GM18499 (cell line): ENCODE results near the gene ADAMTSL3.
"Not testable (repeated sequence)": the region's sequence is repeated elsewhere in the genome, so short reads cannot be mapped to it uniquely, and the experiment has no call there.

ENCODE experiments used
- ATAC-seq: cut with Tn5 transposase; IDR thresholded peaks from one replicate; pipeline ENCODE4 v1.9.1; 2021; ENCODE audit warnings: moderate number of reproducible peaks; ENCODE audit not compliant: insufficient read depth, unreplicated experiment

Gene ADAMTSL3

GRCh38 chr15:83998486-83998885 lies 344.6 kb downstream of the ADAMTSL3 start:
- ATAC-seq, result no peak

- no peak for ATAC-seq
Observed at GRCh38 chr15:83999396-84000135, 345.6 kb downstream of the ADAMTSL3 start.

GRCh38 chr15:84001037-84001436 lies 347.1 kb downstream of the ADAMTSL3 start:
- ATAC-seq, result no peak

- ATAC-seq, result no peak
Observed at GRCh38 chr15:84001655-84002054, 347.7 kb downstream of the ADAMTSL3 start.

GRCh38 chr15:84003791-84004503 lies 350.0 kb downstream of the ADAMTSL3 start:
- ATAC-seq, result no peak

- ATAC-seq, result no peak
Observed at GRCh38 chr15:84006421-84006820, 352.5 kb downstream of the ADAMTSL3 start.

GRCh38 chr15:84009616-84010015 lies 355.7 kb downstream of the ADAMTSL3 start:
- ATAC-seq, result no peak

- ATAC-seq, result no peak
Observed at GRCh38 chr15:84010246-84010645, 356.3 kb downstream of the ADAMTSL3 start.

GRCh38 chr15:84016371-84016770 lies 362.4 kb downstream of the ADAMTSL3 start:
- no peak for ATAC-seq

GRCh38 chr15:84022516-84022915 lies 368.6 kb downstream of the ADAMTSL3 start:
- ATAC-seq, result no peak

GRCh38 chr15:84023636-84024035 lies 369.7 kb downstream of the ADAMTSL3 start:
- no peak for ATAC-seq

- ATAC-seq, result no peak
Observed at GRCh38 chr15:84033793-84034553, 380.1 kb downstream of the ADAMTSL3 start.

- ATAC-seq, result no peak
Observed at GRCh38 chr15:84034578-84035398, 380.9 kb downstream of the ADAMTSL3 start.

GRCh38 chr15:84035399-84035766 lies 381.5 kb downstream of the ADAMTSL3 start:
- ATAC-seq, result no peak

- ATAC-seq, result no peak
Observed at GRCh38 chr15:84037301-84037700, 383.4 kb downstream of the ADAMTSL3 start.

- ATAC-seq, result not testable (repeated sequence)
Observed at GRCh38 chr15:84042434-84043056, 388.6 kb downstream of the ADAMTSL3 start.

- no peak for ATAC-seq
Observed at GRCh38 chr15:84046064-84046637, 392.2 kb downstream of the ADAMTSL3 start.

GRCh38 chr15:84049480-84049879 lies 395.6 kb downstream of the ADAMTSL3 start:
- not testable (repeated sequence) for ATAC-seq

- no peak for ATAC-seq
Observed at GRCh38 chr15:84050076-84050475, 396.2 kb downstream of the ADAMTSL3 start.
